ENCODE results near the gene AFP. TPM values are rescaled to one million over a fixed set of nuclear protein-coding genes. Genes with fewer than 3 reads are reported as not detected.

AFP gene
- total RNA-seq, 2 experiments from 2014 or later = not detected

GRCh38 chr4:73409012-73409862 is 26.8 kb upstream of the AFP start:
- Histone ChIP-seq H3K4me1 (ENCODE audit: insufficient read depth, low read length, poor library complexity, severe bottlenecking) (no peaks in the 10 kb centered on the region), H3K36me3 (ENCODE audit: insufficient read depth, low read length) (no peaks in the 10 kb centered on the region), H3K79me2 (ENCODE audit: insufficient read depth, low read depth, low read length) (no peaks in the 10 kb centered on the region), H3K9me2 (ENCODE audit: insufficient read depth, low read length) (no peaks in the 10 kb centered on the region), H3K4me2 (ENCODE audit: low read length) (no peak overlapping the region), H3K4me3 (ENCODE audit: low read depth, low read length, poor library complexity, severe bottlenecking) (no peak overlapping the region), H3K27ac (ENCODE audit: low read depth, low read length, poor library complexity, severe bottlenecking) (no peak overlapping the region), H2AFZ (ENCODE audit: low read length) (no peak overlapping the region), H3K9me3 (ENCODE audit: low read length) (no peaks in the 10 kb centered on the region), H4K20me1 (ENCODE audit: insufficient read depth, low read length) (no peaks in the 10 kb centered on the region)
- POLR2A ChIA-PET = interaction anchor here (0.5 kb wide), 1 partner anchor 520 kb away, joined by 3 read pairs; no protein-coding TSS in a partner anchor
- intact Hi-C loops (cut with micrococcal nuclease; ENCODE audit: unreplicated experiment) = no loop called here
- DNase-seq (ENCODE audit: low spot score) = no peak
- no peak for TF ChIP-seq EZH2phosphoT487 (IDR thresholded peaks at IDR 0.05; ENCODE audit: borderline replicate concordance, low read depth, low read length)
- no peak for TF ChIP-seq CTCF (conservative IDR thresholded peaks at IDR 0.05; ENCODE audit: low read length)
- CTCF ChIA-PET (ENCODE audit: unreplicated experiment) = no interaction called here
- no TSS peak for BruUV-seq (replicated peaks)

GRCh38 chr4:73409978-73410548 is 26.0 kb upstream of the AFP start:
- H3K4me1 ChIP-seq (ENCODE audit: insufficient read depth, low read length, poor library complexity, severe bottlenecking) = no peaks in the 10 kb centered on the region
- H2AFZ ChIP-seq (ENCODE audit: low read length) = no peak overlapping the region
- no peaks in the 10 kb centered on the region for H3K79me2 ChIP-seq (ENCODE audit: insufficient read depth, low read depth, low read length)
- no peak for DNase-seq (ENCODE audit: low spot score)
- intact Hi-C loops (cut with micrococcal nuclease; ENCODE audit: unreplicated experiment) = no loop called here
- ChIA-PET POLR2A (no interaction called here), CTCF (ENCODE audit: unreplicated experiment) (no interaction called here)
- H4K20me1 ChIP-seq (ENCODE audit: insufficient read depth, low read length) = no peaks in the 10 kb centered on the region
- no peaks in the 10 kb centered on the region for H3K9me3 ChIP-seq (ENCODE audit: low read length)
- no peaks in the 10 kb centered on the region for H3K36me3 ChIP-seq (ENCODE audit: insufficient read depth, low read length)
- H3K4me3 ChIP-seq (ENCODE audit: low read depth, low read length, poor library complexity, severe bottlenecking) = no peak overlapping the region
- no peak overlapping the region for H3K27ac ChIP-seq (ENCODE audit: low read depth, low read length, poor library complexity, severe bottlenecking)
- H3K4me2 ChIP-seq (ENCODE audit: low read length) = no peak overlapping the region
- TF ChIP-seq CTCF (conservative IDR thresholded peaks at IDR 0.05; ENCODE audit: low read length) = no peak
- no peak for TF ChIP-seq EZH2phosphoT487 (IDR thresholded peaks at IDR 0.05; ENCODE audit: borderline replicate concordance, low read depth, low read length)
- BruUV-seq (replicated peaks) = no TSS peak
- H3K9me2 ChIP-seq (ENCODE audit: insufficient read depth, low read length) = no peaks in the 10 kb centered on the region

Data from OCI-LY7 (cell line).